Aorta (tissue), 5 donors: ENCODE results near the gene PANK1. TPM values are rescaled to one million over a fixed set of nuclear protein-coding genes. Genes with fewer than 3 reads are reported as not detected.

Experiments used
- ATAC-seq: fragments of 200-7000 bp; cut with Tn5 transposase; one replicate; pipeline ENCODE4 v1.9.1; 2022; ENCODE audit warnings: moderate library complexity; ENCODE audit not compliant: low FRiP score
- DNase-seq, 2 donors: peaks; one replicate each; pipeline ENCODE4 v3.0.0-alpha.2; 2020
- H3K27ac ChIP-seq, 2 donors: one replicate each; pipeline ENCODE4 v1.5.1; 2013; ENCODE audit warnings: low read length in 2 of 2, mild to moderate bottlenecking in 2 of 2, moderate library complexity in 2 of 2, control low read depth in 1 of 2, inconsistent platforms in 1 of 2, low read depth in 1 of 2
- H3K27me3 ChIP-seq, 2 donors: one replicate each; pipeline ENCODE4 v1.6.1; 2013; ENCODE audit warnings: control low read depth in 1 of 2, low read length in 1 of 2, mild to moderate bottlenecking in 1 of 2, moderate library complexity in 1 of 2; ENCODE audit not compliant: insufficient read depth in 2 of 2, control insufficient read depth in 1 of 2
- H3K36me3 ChIP-seq, 2 donors: one replicate each; pipeline ENCODE4 v1.6.1; 2013; ENCODE audit warnings: control low read depth in 1 of 2, low read length in 1 of 2, mild to moderate bottlenecking in 1 of 2; ENCODE audit not compliant: insufficient read depth in 2 of 2, control insufficient read depth in 1 of 2
- H3K4me1 ChIP-seq, 2 donors: one replicate each; pipeline ENCODE4 v1.6.1; 2013; ENCODE audit warnings: low read length in 2 of 2, control low read depth in 1 of 2, mild to moderate bottlenecking in 1 of 2, moderate library complexity in 1 of 2; ENCODE audit not compliant: insufficient read depth in 2 of 2, control insufficient read depth in 1 of 2
- H3K4me3 ChIP-seq, 2 donors: one replicate each; pipeline ENCODE4 v1.5.1; 2013; ENCODE audit warnings: low read length in 2 of 2, control low read depth in 1 of 2, mild to moderate bottlenecking in 1 of 2
- H3K9me3 ChIP-seq: one replicate; pipeline ENCODE4 v1.6.1; 2013; ENCODE audit warnings: mild to moderate bottlenecking, low read length; ENCODE audit not compliant: control insufficient read depth
- WGBS, 2 donors: extraction: QIAGEN DNeasy Blood & Tissue Kit; methylation state at CpG; one replicate each; pipeline ENCODE4 v1.1.7; 2013; 5-methylcytosine and 5-hydroxymethylcytosine counted together
- intact Hi-C, 2 donors: fragments of 100-400 bp; cut with DNase I; formaldehyde crosslinking; loops; one replicate each; pipeline versions ENCODE4 v1.14.2 to v1.15.0; 2022
- polyA plus RNA-seq, 2 donors: library from polyadenylated mRNA; stranded (reverse); fragments of 200-250 nt; gene quantifications; one replicate each; pipeline ENCODE4 v1.2.3, GENCODE V29; 2013
- total RNA-seq, 2 donors: library from RNA; stranded (reverse); fragmentation: NEBNext Ultra II Directional; extraction: Animal tissue kit (Norgen Biotek cat#: 25700); gene quantifications; one replicate each; pipeline ENCODE4 v1.2.1, GENCODE V29; 2021
- donor health status: healthy with polysubstance abuse.
- donor health status: Bipolar disorder and iron deficiency.
- donor health status: DM: no; HTN: no; CAD: no.
- donor health status: DM: no; HTN: no; CAD: no.
- donor health status: DM: yes; HTN: yes; CAD: no.

The PANK1 gene
- total and polyA plus RNA-seq, 4 donors = 1.4 to 4.8 (median 2.9) TPM

GRCh38 chr10:89659143-89660131 lies 14.4 kb upstream of the PANK1 start:
- Histone ChIP-seq H3K9me3 (peaks cover 4% of the 10 kb centered on the region), H3K36me3 (no peaks in the 10 kb centered on the region), H3K4me1 (no peaks in the 10 kb centered on the region), H3K27ac (no peak overlapping the region), H3K4me3 (no peak overlapping the region), H3K27me3 (no peaks in the 10 kb centered on the region)
- ATAC-seq (no peak), DNase-seq (no peak)
- 76% methylated on average over 10 of the region's 10 CpGs for WGBS, 2 donors
- intact Hi-C loops = no loop called here

GRCh38 chr10:89657302-89657701 lies 12.3 kb upstream of the PANK1 start:
- intact Hi-C loops = no loop called here
- H3K4me3 ChIP-seq = no peak overlapping the region
- H3K27ac ChIP-seq = no peak overlapping the region
- H3K36me3 ChIP-seq = no peaks in the 10 kb centered on the region
- WGBS, 2 donors = 71 to 73% methylated on average over 1 of the region's 1 CpG
- ATAC-seq (no peak), DNase-seq (no peak)
- H3K4me1 ChIP-seq = no peaks in the 10 kb centered on the region
- H3K27me3 ChIP-seq = no peaks in the 10 kb centered on the region
- H3K9me3 ChIP-seq = peaks cover 4% of the 10 kb centered on the region

DNA sequence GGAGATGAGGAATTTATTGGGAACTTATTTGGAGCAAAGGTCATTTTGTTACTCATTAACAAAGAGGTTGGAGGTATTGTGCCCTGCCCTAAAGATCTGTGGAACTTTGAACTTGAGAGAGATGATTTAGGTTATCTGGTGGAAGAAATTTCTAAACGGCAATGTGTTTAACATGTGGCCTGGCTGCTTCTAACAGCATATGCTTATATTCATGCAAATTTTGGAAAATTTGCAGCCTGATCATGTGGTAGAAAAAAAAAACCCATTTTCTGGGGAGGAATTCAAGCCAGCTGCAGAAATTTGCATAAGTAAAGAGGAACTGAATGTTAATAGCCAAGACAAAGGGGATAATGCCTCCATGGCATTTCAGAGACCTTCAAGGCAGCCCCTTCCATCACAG lies 10.7 kb upstream of the PANK1 start:
- ATAC-seq = no peak
- Histone ChIP-seq H3K27ac (no peak overlapping the region), H3K4me3 (no peak overlapping the region), H3K9me3 (peaks cover 4% of the 10 kb centered on the region), H3K4me1 (no peaks in the 10 kb centered on the region), H3K27me3 (no peaks in the 10 kb centered on the region), H3K36me3 (no peaks in the 10 kb centered on the region)
- intact Hi-C loops = no loop called here
- no peak for DNase-seq
- WGBS, 2 donors = 92 to 96% methylated on average over 1 of the region's 1 CpG

DNA sequence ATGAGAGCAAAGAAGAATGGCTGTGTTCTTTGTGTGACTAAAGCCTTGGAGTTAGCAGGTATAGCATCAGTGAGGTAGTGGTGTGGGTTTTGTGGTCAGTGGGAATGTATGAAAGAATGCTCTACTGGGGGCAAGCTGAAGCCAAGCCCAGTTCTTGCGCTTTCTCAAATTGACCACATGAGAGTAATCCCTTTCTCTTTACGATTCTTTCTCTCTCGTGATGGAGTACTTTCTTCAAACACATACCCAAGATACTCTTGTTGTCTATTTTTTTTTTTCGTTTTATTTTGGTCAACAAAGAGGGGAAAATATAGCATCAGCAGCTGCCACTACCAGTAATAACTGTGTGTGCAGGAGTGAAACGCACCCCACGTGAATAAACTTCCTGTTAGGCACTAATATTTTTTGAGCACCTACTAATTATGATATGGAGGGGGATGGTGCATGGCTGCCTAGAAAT lies 8.4 kb upstream of the PANK1 start:
- DNase-seq = no peak
- Histone ChIP-seq H3K27ac (no peak overlapping the region), H3K27me3 (no peaks in the 10 kb centered on the region), H3K4me1 (no peaks in the 10 kb centered on the region), H3K4me3 (no peak overlapping the region), H3K9me3 (peaks cover 4% of the 10 kb centered on the region), H3K36me3 (no peaks in the 10 kb centered on the region)
- intact Hi-C loops = no loop called here
- WGBS, 2 donors = 81 to 87% methylated on average over 6 of the region's 6 CpGs
- no peak for ATAC-seq

DNA sequence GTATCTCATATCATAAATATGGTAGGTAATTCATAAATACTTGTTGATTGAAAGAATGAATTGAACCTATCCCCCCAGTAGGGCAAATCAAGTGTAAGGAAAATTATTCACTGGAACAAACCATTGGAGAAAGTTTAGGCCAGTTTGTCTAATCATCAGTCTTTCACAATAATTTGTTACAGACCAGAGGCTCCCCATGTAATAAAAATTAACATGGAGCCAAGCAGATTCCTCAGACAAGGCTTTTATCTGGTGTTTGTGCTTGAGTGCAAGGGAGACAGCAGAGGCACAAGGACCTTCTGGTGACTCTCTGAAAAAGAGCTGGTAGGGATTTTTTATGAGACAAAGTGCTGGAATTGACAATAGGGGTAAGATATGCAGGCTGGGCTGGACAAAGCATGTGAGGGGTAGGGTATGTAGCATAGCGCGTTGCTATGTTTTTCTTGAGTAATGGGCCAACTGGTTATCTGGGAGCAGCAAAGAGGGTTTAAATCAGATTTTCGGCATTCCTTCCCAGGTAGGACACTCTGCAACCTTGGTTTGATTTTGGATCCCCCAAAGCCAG lies 7.8 kb upstream of the PANK1 start:
- no peaks in the 10 kb centered on the region for H3K4me1 ChIP-seq
- DNase-seq (no peak), ATAC-seq (no peak)
- H3K27ac ChIP-seq = no peak overlapping the region
- intact Hi-C loops = no loop called here
- 92 to 93% methylated on average over 3 of the region's 3 CpGs for WGBS, 2 donors
- no peaks in the 10 kb centered on the region for H3K27me3 ChIP-seq
- no peak overlapping the region for H3K4me3 ChIP-seq
- H3K9me3 ChIP-seq = peaks cover 4% of the 10 kb centered on the region
- no peaks in the 10 kb centered on the region for H3K36me3 ChIP-seq

- intact Hi-C loops = no loop called here
- DNase-seq (no peak), ATAC-seq (no peak)
- no peak overlapping the region for H3K27ac ChIP-seq
- peaks cover 4% of the 10 kb centered on the region for H3K9me3 ChIP-seq
- H3K36me3 ChIP-seq = no peaks in the 10 kb centered on the region
- WGBS, 2 donors = 50 to 59% methylated on average over 3 of the region's 3 CpGs
- no peaks in the 10 kb centered on the region for H3K27me3 ChIP-seq
- no peak overlapping the region for H3K4me3 ChIP-seq
- H3K4me1 ChIP-seq = no peaks in the 10 kb centered on the region
These were observed 7.0 kb upstream of the PANK1 start for GRCh38 chr10:89651916-89652573.

DNA sequence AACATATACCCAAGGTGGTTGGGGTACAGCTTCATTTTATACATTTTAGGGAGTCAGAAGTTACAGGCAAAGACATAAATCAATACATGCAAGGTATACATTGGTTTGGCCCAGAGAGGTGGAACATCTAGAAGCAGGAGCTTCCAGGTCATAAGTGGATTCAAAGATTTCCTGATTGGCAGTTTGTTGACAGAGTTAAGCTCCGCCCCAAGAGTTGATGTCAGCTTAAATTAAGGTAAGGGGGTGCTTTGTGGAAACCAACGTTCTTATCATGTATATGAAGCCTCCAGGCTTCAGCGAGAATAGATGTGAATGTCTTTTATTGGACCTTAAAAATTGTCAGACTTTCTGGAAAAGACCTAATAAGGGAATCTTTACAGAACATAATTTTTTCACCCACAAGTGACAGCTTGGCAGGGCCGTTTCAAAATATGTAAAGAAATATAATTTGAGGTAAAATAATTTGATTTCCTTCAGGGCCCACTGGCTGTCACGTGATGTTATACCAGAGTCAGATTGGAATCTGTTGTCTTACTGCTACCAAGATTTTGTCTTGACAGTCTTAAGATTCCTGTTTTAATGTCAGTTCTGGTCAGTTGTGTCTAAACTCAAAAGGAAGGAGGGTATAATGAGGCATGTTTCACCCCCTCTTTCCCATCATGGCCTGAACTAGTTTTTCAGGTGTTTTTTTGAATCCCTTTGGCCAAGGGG lies 6.3 kb upstream of the PANK1 start:
- DNase-seq (no peak), ATAC-seq (no peak)
- 54 to 70% methylated on average over 5 of the region's 5 CpGs for WGBS, 2 donors

GRCh38 chr10:89649051-89649450 lies 4.0 kb upstream of the PANK1 start:
- WGBS, 2 donors = 95 to 97% methylated on average over 1 of the region's 1 CpG
- no peaks in the 10 kb centered on the region for H3K27me3 ChIP-seq
- intact Hi-C loops = loop anchor here in 1 of 2 donors (5.0 kb wide), 1 partner anchor 53 kb away; the partner anchor contains the start of gene KIF20B
- no peak for DNase-seq
- no peak overlapping the region for H3K4me3 ChIP-seq
- H3K36me3 ChIP-seq = no peaks in the 10 kb centered on the region
- H3K27ac ChIP-seq = no peak overlapping the region
- no peaks in the 10 kb centered on the region for H3K4me1 ChIP-seq
- no peak for ATAC-seq
- H3K9me3 ChIP-seq = no peaks in the 10 kb centered on the region

More for the DNA sequence above, 6.3 kb upstream of the PANK1 start:
- peaks cover 4% of the 10 kb centered on the region for H3K9me3 ChIP-seq
- no peaks in the 10 kb centered on the region for H3K36me3 ChIP-seq
- H3K4me3 ChIP-seq = no peak overlapping the region
- no peaks in the 10 kb centered on the region for H3K27me3 ChIP-seq
- intact Hi-C loops = no loop called here
- no peak overlapping the region for H3K27ac ChIP-seq
- no peaks in the 10 kb centered on the region for H3K4me1 ChIP-seq
